HepG2 (cell line): ENCODE results near the gene MACROD2. TPM values are rescaled to one million over a fixed set of nuclear protein-coding genes. Genes with fewer than 3 reads are reported as not detected.

Experiments used
- EHMT2 ChIP-seq: fragments of 200-600 bp; sonication (generic); IDR thresholded peaks from 2 replicates; pipeline ENCODE4 v1.7.0; 2017; ENCODE audit warnings: antibody characterized with exemption, low read depth, low read length, borderline replicate concordance
- FOXK1 ChIP-seq: sonication (generic); formaldehyde crosslinking; IDR thresholded peaks from 2 replicates; pipeline ENCODE4 v1.4.0; 2020; ENCODE audit warnings: low read depth, missing genetic modification reagents, borderline replicate concordance
- RFXAP ChIP-seq: sonication (generic); formaldehyde crosslinking; IDR thresholded peaks from 2 replicates; pipeline ENCODE4 v1.4.0; 2020; ENCODE audit warnings: missing genetic modification reagents, borderline replicate concordance
- ZFP36L2 ChIP-seq: sonication (generic); formaldehyde crosslinking; IDR thresholded peaks from 2 replicates; pipeline ENCODE4 v1.4.0; 2020; ENCODE audit warnings: missing genetic modification reagents
- ZNF180 ChIP-seq: sonication (generic); formaldehyde crosslinking; IDR thresholded peaks from 2 replicates; pipeline ENCODE4 v1.4.0; 2020; ENCODE audit warnings: low read depth, missing genetic modification reagents, borderline replicate concordance
- ZNF205 ChIP-seq: IDR thresholded peaks from 2 replicates; pipeline ENCODE4 v1.6.1; 2018; ENCODE audit warnings: missing biosample characterization, missing genetic modification reagents
- ZNF251 ChIP-seq: sonication (generic); formaldehyde crosslinking; IDR thresholded peaks from 2 replicates; pipeline ENCODE4 v1.9.0; 2021; ENCODE audit warnings: mild to moderate bottlenecking, missing genetic modification reagents
- ZNF253 ChIP-seq: sonication (generic); formaldehyde crosslinking; IDR thresholded peaks from 2 replicates; pipeline ENCODE4 v1.8.0; 2022; ENCODE audit warnings: mild to moderate bottlenecking, missing genetic modification reagents, borderline replicate concordance
- ZNF3 ChIP-seq: IDR thresholded peaks from 2 replicates; pipeline ENCODE4 v1.7.0; 2017; ENCODE audit warnings: inconsistent platforms
- ZNF33A ChIP-seq: sonication (generic); formaldehyde crosslinking; IDR thresholded peaks from 2 replicates; pipeline ENCODE4 v1.5.1; 2020; ENCODE audit warnings: missing genetic modification reagents, mild to moderate bottlenecking, moderate library complexity, borderline replicate concordance
- ZNF589 ChIP-seq: sonication (generic); formaldehyde crosslinking; conservative IDR thresholded peaks from 2 replicates; pipeline ENCODE4 v1.8.0; 2022; ENCODE audit warnings: mild to moderate bottlenecking, moderate library complexity, missing genetic modification reagents
- ZNF674 ChIP-seq: sonication (generic); formaldehyde crosslinking; IDR thresholded peaks from 2 replicates; pipeline ENCODE4 v1.5.0; 2020; ENCODE audit warnings: low read depth, mild to moderate bottlenecking, missing genetic modification reagents
- ZNF780A ChIP-seq: sonication (generic); formaldehyde crosslinking; IDR thresholded peaks from 2 replicates; pipeline ENCODE4 v1.8.0; 2022; ENCODE audit warnings: mild to moderate bottlenecking, missing genetic modification reagents, moderate library complexity
- polyA plus RNA-seq, 8 experiments: library from polyadenylated mRNA; depleted of rRNA in 3 of 8; stranded (reverse) in 7 of 8; unstranded in 1 of 8; fragments of >200 nt; fragmentation: Illumina TruSeq in 4 of 8; extraction: Trizol in 4 of 8; gene quantifications; 2 replicates each; pipeline versions ENCODE4 v1.2.1 to v1.2.3, GENCODE V29; 2011 to 2016; ENCODE audit warnings: low read depth in 4 of 8, missing spikeins in 1 of 8, mixed read lengths in 1 of 8; ENCODE audit not compliant: insufficient read depth in 1 of 8
- total RNA-seq, 5 experiments: library from RNA; depleted of rRNA; stranded (reverse); fragments of >200 nt; fragmentation: Illumina TruSeq; extraction: Trizol; gene quantifications; 2 replicates each; pipeline ENCODE4 v1.2.3, GENCODE V29; 2016; ENCODE audit warnings: low read depth in 1 of 5
- TF ChIP-seq, protein P1 (sequence below): sonication (generic); formaldehyde crosslinking; IDR thresholded peaks from 2 replicates; pipeline ENCODE4 v1.4.0; 2020; ENCODE audit warnings: missing genetic modification reagents, borderline replicate concordance
- TF ChIP-seq, protein P2 (sequence below): IDR thresholded peaks from 2 replicates; pipeline ENCODE4 v1.6.1; 2016
- TF ChIP-seq, protein P3 (sequence below): sonication (generic); formaldehyde crosslinking; IDR thresholded peaks from 2 replicates; pipeline ENCODE4 v1.5.0; 2020; ENCODE audit warnings: missing genetic modification reagents

The MACROD2 gene
- total and polyA plus RNA-seq, 2 of the 13 experiments (the other 11 are each of a cell fraction or from before 2014, with no cell fraction given) = 0.13 to 0.51 TPM

DNA sequence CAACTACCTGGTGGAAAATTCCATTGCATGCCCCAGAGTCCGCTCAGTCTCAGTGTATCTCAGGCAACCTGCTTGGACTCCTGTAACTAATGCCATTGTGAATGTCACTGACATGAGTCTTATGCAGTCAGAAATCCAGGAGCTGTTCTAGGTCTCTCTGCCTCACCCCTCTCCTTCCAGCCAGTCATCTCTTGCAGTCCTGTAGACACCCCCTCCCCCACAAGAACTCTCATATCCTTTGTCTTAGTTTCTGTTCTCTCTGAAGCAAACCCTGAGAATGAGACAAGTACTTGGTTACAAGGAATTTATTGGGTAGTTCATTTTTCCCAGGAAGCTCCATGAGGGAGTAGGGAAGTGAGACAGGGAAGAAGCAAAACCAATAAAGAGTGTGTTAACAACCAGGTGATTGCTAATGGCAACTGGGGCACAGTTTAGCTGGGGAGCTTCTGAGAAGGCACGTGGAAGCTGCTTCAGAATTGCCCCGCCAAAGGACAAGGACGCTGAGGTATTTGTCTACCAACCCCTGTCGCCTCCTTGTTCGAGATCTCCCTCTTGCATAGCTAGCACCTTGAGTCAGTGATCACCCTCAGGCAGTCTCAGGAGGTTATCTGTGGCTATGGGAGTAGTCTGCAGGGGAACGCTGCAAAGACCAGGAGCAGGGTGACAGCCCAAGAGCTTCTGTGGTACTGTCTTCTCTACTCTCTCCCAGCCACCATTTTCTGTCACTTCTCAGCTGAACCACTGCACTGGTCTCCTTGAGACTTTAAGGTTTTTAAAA, 1253.5 kb downstream of the MACROD2 start (continued):
- TF ChIP-seq, protein P1, sequence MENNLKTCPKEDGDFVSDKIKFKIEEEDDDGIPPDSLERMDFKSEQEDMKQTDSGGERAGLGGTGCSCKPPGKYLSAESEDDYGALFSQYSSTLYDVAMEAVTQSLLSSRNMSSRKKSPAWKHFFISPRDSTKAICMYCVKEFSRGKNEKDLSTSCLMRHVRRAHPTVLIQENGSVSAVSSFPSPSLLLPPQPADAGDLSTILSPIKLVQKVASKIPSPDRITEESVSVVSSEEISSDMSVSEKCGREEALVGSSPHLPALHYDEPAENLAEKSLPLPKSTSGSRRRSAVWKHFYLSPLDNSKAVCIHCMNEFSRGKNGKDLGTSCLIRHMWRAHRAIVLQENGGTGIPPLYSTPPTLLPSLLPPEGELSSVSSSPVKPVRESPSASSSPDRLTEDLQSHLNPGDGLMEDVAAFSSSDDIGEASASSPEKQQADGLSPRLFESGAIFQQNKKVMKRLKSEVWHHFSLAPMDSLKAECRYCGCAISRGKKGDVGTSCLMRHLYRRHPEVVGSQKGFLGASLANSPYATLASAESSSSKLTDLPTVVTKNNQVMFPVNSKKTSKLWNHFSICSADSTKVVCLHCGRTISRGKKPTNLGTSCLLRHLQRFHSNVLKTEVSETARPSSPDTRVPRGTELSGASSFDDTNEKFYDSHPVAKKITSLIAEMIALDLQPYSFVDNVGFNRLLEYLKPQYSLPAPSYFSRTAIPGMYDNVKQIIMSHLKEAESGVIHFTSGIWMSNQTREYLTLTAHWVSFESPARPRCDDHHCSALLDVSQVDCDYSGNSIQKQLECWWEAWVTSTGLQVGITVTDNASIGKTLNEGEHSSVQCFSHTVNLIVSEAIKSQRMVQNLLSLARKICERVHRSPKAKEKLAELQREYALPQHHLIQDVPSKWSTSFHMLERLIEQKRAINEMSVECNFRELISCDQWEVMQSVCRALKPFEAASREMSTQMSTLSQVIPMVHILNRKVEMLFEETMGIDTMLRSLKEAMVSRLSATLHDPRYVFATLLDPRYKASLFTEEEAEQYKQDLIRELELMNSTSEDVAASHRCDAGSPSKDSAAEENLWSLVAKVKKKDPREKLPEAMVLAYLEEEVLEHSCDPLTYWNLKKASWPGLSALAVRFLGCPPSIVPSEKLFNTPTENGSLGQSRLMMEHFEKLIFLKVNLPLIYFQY (CRISPR knock-in tag) = no peak
- TF ChIP-seq ZNF253 (CRISPR knock-in tag) (no peak), ZNF251 (CRISPR knock-in tag) (no peak), ZNF3 (CRISPR knock-in tag) (no peak), ZNF33A (no peak), ZNF780A (CRISPR knock-in tag) (no peak), ZNF180 (no peak), ZNF589 (CRISPR knock-in tag) (no peak), ZNF205 (no peak), RFXAP (CRISPR knock-in tag) (no peak), ZFP36L2 (CRISPR knock-in tag) (no peak), FOXK1 (no peak), ZNF674 (CRISPR knock-in tag) (no peak), EHMT2 (no peak)
- TF ChIP-seq, protein P2, sequence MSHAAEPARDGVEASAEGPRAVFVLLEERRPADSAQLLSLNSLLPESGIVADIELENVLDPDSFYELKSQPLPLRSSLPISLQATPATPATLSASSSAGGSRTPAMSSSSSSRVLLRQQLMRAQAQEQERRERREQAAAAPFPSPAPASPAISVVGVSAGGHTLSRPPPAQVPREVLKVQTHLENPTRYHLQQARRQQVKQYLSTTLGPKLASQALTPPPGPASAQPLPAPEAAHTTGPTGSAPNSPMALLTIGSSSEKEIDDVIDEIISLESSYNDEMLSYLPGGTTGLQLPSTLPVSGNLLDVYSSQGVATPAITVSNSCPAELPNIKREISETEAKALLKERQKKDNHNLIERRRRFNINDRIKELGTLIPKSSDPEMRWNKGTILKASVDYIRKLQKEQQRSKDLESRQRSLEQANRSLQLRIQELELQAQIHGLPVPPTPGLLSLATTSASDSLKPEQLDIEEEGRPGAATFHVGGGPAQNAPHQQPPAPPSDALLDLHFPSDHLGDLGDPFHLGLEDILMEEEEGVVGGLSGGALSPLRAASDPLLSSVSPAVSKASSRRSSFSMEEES = no peak
- TF ChIP-seq, protein P3, sequence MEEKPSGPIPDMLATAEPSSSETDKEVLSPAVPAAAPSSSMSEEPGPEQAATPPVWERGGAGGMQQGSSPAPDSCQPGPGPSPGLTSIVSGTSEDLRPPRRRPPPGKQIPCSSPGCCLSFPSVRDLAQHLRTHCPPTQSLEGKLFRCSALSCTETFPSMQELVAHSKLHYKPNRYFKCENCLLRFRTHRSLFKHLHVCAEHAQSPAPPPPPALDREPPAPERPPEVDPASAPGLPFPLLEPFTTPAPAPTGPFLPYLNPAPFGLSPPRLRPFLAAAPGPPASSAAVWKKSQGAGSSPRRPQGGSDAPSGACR (CRISPR knock-in tag) = no peak
